GM19467 (cell line): ENCODE results near the gene SLC23A3.

Experiments
- ATAC-seq: cut with Tn5 transposase; IDR thresholded peaks from one replicate; pipeline ENCODE4 v1.9.1; 2021; ENCODE audit warnings: mild to moderate bottlenecking, moderate library complexity; ENCODE audit not compliant: unreplicated experiment

SLC23A3 gene

GRCh38 chr2:219155054-219155644, 14.7 kb downstream of the SLC23A3 start:
- ATAC-seq, result no peak

- ATAC-seq, result no peak
Observed at GRCh38 chr2:219149667-219150066, 20.2 kb downstream of the SLC23A3 start.

- no peak for ATAC-seq
Observed at GRCh38 chr2:219142329-219142728, 27.5 kb downstream of the SLC23A3 start.

GRCh38 chr2:219140722-219141121, 29.1 kb downstream of the SLC23A3 start:
- no peak for ATAC-seq

GRCh38 chr2:219133976-219134375, 35.9 kb downstream of the SLC23A3 start:
- ATAC-seq, result no peak

GRCh38 chr2:219131744-219132143, 38.1 kb downstream of the SLC23A3 start:
- no peak for ATAC-seq

- ATAC-seq, result no peak
Observed at GRCh38 chr2:219131327-219131726, 38.5 kb downstream of the SLC23A3 start.

- ATAC-seq, result no peak
Observed at GRCh38 chr2:219129589-219129988, 40.2 kb downstream of the SLC23A3 start.

GRCh38 chr2:219128396-219128795, 41.4 kb downstream of the SLC23A3 start:
- ATAC-seq, result no peak

GRCh38 chr2:219127037-219127635, 42.7 kb downstream of the SLC23A3 start:
- no peak for ATAC-seq

GRCh38 chr2:219126555-219126954, 43.3 kb downstream of the SLC23A3 start:
- ATAC-seq, result no peak

GRCh38 chr2:219125886-219126270, 44.0 kb downstream of the SLC23A3 start:
- ATAC-seq, result no peak

- ATAC-seq, result no peak
Observed at GRCh38 chr2:219125225-219125885, 44.5 kb downstream of the SLC23A3 start.

GRCh38 chr2:219124381-219125110, 45.3 kb downstream of the SLC23A3 start:
- no peak for ATAC-seq

GRCh38 chr2:219123356-219124135, 46.3 kb downstream of the SLC23A3 start:
- no peak for ATAC-seq

- no peak for ATAC-seq
Observed at GRCh38 chr2:219122202-219122980, 47.4 kb downstream of the SLC23A3 start.

GRCh38 chr2:219120082-219120481, 49.7 kb downstream of the SLC23A3 start:
- ATAC-seq, result no peak

GRCh38 chr2:219119422-219120043, 50.3 kb downstream of the SLC23A3 start:
- no peak for ATAC-seq

GRCh38 chr2:219118504-219118903, 51.3 kb downstream of the SLC23A3 start:
- no peak for ATAC-seq
